A549 (cell line): ENCODE results near the gene SMG1. TPM values are rescaled to one million over a fixed set of nuclear protein-coding genes. Genes with fewer than 3 reads are reported as not detected.
A peak's percentile ranks its signal among the peaks of the same experiment; 100 is the strongest.

Source experiments
- ATAC-seq, 2 experiments: fragments of 200-7000 bp in 1 of 2; fragments of >200 bp in 1 of 2; cut with Nextera tagmentation in 1 of 2; cut with Tn5 transposase in 1 of 2; 3 replicates each; pipeline versions ENCODE4 v1.8.0 to v1.9.1; 2018 to 2020; ENCODE audit warnings: mild to moderate bottlenecking in 1 of 2, moderate library complexity in 1 of 2
- CTCF ChIA-PET: fragments of 300-600 bp; sonication (Branson Sonifier 250); formaldehyde crosslinking; extraction: SDS; loops from one replicate; lab custom pipeline; 2021; ENCODE audit warnings: antibody characterized with exemption, inconsistent platforms; lab: Yijun Ruan, JAX
- POLR2A ChIA-PET: fragments of 350-600 bp; formaldehyde crosslinking; extraction: SDS; loops from one replicate; lab custom pipeline; 2021; ENCODE audit warnings: antibody characterized with exemption, inconsistent platforms; lab: Yijun Ruan, JAX
- DNase-seq, 2 experiments: peaks; one replicate each; pipeline versions ENCODE4 v3.0.0 to v3.0.0-alpha.2; 2011 to 2016; ENCODE audit warnings: low read depth in 1 of 2, low spot score in 1 of 2
- FAIRE-seq: peaks from 2 replicates; lab custom pipeline; 2011; peaks lifted over from hg19 to GRCh38; lab: Jason Lieb, UNC
- H3K27ac ChIP-seq, 2 experiments: fragments of >200 bp; sonication (Bioruptor Twin); formaldehyde crosslinking; 3 replicates each; pipeline ENCODE4 v1.5.1; 2016 to 2017
- H3K4me1 ChIP-seq: fragments of >200 bp; sonication (Bioruptor Twin); formaldehyde crosslinking; 3 replicates; pipeline ENCODE4 v1.6.1; 2016
- H3K4me2 ChIP-seq: fragments of >200 bp; sonication (Bioruptor Twin); formaldehyde crosslinking; 3 replicates; pipeline ENCODE4 v1.6.1; 2016
- H3K4me3 ChIP-seq: fragments of >200 bp; sonication (Bioruptor Twin); formaldehyde crosslinking; 3 replicates; pipeline ENCODE4 v1.5.1; 2016
- H3K9me3 ChIP-seq: fragments of >200 bp; sonication (Bioruptor Twin); formaldehyde crosslinking; 3 replicates; pipeline ENCODE4 v1.6.1; 2016
- ATOH8 ChIP-seq: fragments of 250-450 bp; sonication (Bioruptor Pico); IDR thresholded peaks from 2 replicates; pipeline ENCODE4 v1.5.0; 2020; ENCODE audit warnings: low read depth, mild to moderate bottlenecking, moderate library complexity
- CEBPB ChIP-seq, 2 experiments: fragments of >200 bp in 1 of 2; sonication (Bioruptor Twin) in 1 of 2; formaldehyde crosslinking in 1 of 2; IDR thresholded peaks; 2 replicates each; pipeline ENCODE4 v1.6.1; 2012 to 2016
- CTCF ChIP-seq: fragments of >200 bp; sonication (Bioruptor Twin); formaldehyde crosslinking; IDR thresholded peaks from 3 replicates; pipeline ENCODE4 v1.5.1; 2016
- FOSB ChIP-seq: fragments of 250-450 bp; sonication (Bioruptor Pico); IDR thresholded peaks from 2 replicates; pipeline ENCODE4 v1.5.0; 2020; ENCODE audit warnings: mild to moderate bottlenecking, moderate library complexity
- GATA3 ChIP-seq: IDR thresholded peaks from 2 replicates; pipeline ENCODE4 v1.6.1; 2012; ENCODE audit warnings: borderline replicate concordance
- HDAC2 ChIP-seq: fragments of 200-600 bp; sonication (generic); IDR thresholded peaks from 2 replicates; pipeline ENCODE4 v1.6.1; 2016
- MAX ChIP-seq: IDR thresholded peaks from 2 replicates; pipeline ENCODE4 v1.6.1; 2012
- PBX3 ChIP-seq: IDR thresholded peaks from 2 replicates; pipeline ENCODE4 v1.6.1; 2012
- POLR2AphosphoS2 ChIP-seq: conservative IDR thresholded peaks from 2 replicates; pipeline ENCODE4 v1.6.1; 2012; ENCODE audit warnings: low read length, improper control_type of control experiment, inconsistent platforms
- REST ChIP-seq: fragments of 200-600 bp; sonication (generic); IDR thresholded peaks from 2 replicates; pipeline ENCODE4 v1.6.1; 2016; ENCODE audit warnings: antibody characterized with exemption, mild to moderate bottlenecking, moderate library complexity
- SMC3 ChIP-seq: fragments of >200 bp; sonication (Bioruptor Twin); formaldehyde crosslinking; IDR thresholded peaks from 3 replicates; pipeline ENCODE4 v1.6.1; 2018; ENCODE audit warnings: inconsistent platforms
- WGBS: methylation state at CpG from one replicate; pipeline ENCODE4 v1.1.6; 2017; ENCODE audit errors: missing lambda C conversion rate; 5-methylcytosine and 5-hydroxymethylcytosine counted together
- polyA plus RNA-seq, 4 experiments: library from polyadenylated mRNA; depleted of rRNA in 3 of 4; stranded (reverse); fragments of >200 nt; fragmentation: RNase III in 1 of 4; extraction: RNeasy Plus Mini Kit Qiagen cat#74134 plus additional on column Dnase treatment in 1 of 4; gene quantifications; 2 replicates in 3 of 4; 3 replicates in 1 of 4; pipeline ENCODE4 v1.2.3, GENCODE V29; 2011 to 2017

The SMG1 gene
- polyA plus RNA-seq, 2 of the 4 experiments (the other 2 are of a cell fraction) = 15.7 to 63.8 TPM

GRCh38 chr16:18789850-18790706 lies 136.1 kb downstream of the SMG1 start, which contains the start of gene RPS15A (continued):
- TF ChIP-seq FOSB (CRISPR knock-in tag) (no peak), SMC3 (no peak), GATA3 (peak; percentile 64), PBX3 (no peak), CEBPB (IDR thresholded peaks at IDR 0.05) (no peak)

GRCh38 chr16:18789515-18789849 lies 136.7 kb downstream of the SMG1 start:
- TF ChIP-seq POLR2AphosphoS2 (0 out of 2 replicates have a peak, but pooled peaks have one; percentile 39), ATOH8 (CRISPR knock-in tag) (no peak)
- Histone ChIP-seq H3K4me2 (peak overlapping the region; percentile 82), H3K9me3 (no peaks in the 10 kb centered on the region), H3K27ac (peak overlapping the region; percentile 95 to 100), H3K4me3 (peak overlapping the region; percentile 99), H3K4me1 (peaks cover 44% of the 10 kb centered on the region)
- DNase-seq = no peak
- CTCF ChIA-PET = interaction anchor here (1.0 to 5.7 kb wide), 2 partner anchors 12 to 180 kb away, joined by 3 to 52 read pairs; partner anchors contain the start of gene ARL6IP1
- WGBS = under 1% methylated on average over 5 of the region's 5 CpGs
- FAIRE-seq = no peak
- ATAC-seq = no peak
- POLR2A ChIA-PET = interaction anchor here (10.3 kb wide), 1 partner anchor 11 kb away, joined by 208 read pairs; the partner anchor contains the start of gene ARL6IP1

GRCh38 chr16:18788828-18789514 lies 137.2 kb downstream of the SMG1 start:
- H3K27ac ChIP-seq = peak overlapping the region; percentile 95 to 100
- no peak for DNase-seq
- no peak for TF ChIP-seq CTCF
- TF ChIP-seq MAX = 0 out of 2 replicates have a peak, but pooled peaks have one; percentile 15
- no peak for TF ChIP-seq REST
- TF ChIP-seq HDAC2 = no peak
- H3K9me3 ChIP-seq = no peaks in the 10 kb centered on the region
- H3K4me2 ChIP-seq = peak overlapping the region; percentile 82
- POLR2A ChIA-PET = interaction anchor here (10.3 kb wide), 1 partner anchor 11 kb away, joined by 208 read pairs; the partner anchor contains the start of gene ARL6IP1
- 5% methylated on average over 20 of the region's 20 CpGs for WGBS
- H3K4me3 ChIP-seq = peak overlapping the region; percentile 99
- ATAC-seq = no peak
- H3K4me1 ChIP-seq = peaks cover 45% of the 10 kb centered on the region
- CTCF ChIA-PET = interaction anchor here (5.7 kb wide), 1 partner anchor 12 kb away, joined by 52 read pairs; the partner anchor contains the start of gene ARL6IP1
- no peak for FAIRE-seq
